Stimulated activated naive B cell treated with anti-CD40 and anti-IgM and Interleukin-4, amounts not matched to agents 10 μg/mL and 1 μg/mL and 100 μg/mL, for 72 hours (primary cell): Measurements from ENCODE around the gene CLBA1.
A peak's percentile ranks its signal among the peaks of the same experiment; 100 is the strongest.

Experiments
- ATAC-seq, 2 donors: fragments of 150-1000 bp; cut with Tn5 transposase; replicated peaks; 2 replicates each; pipeline ENCODE4 v1.10.0; 2021; ENCODE audit warnings: moderate library complexity in 1 of 2
- DNase-seq: peaks from one replicate; pipeline ENCODE4 v3.0.0; 2021
- H3K27ac Mint-ChIP-seq: one replicate; pipeline ENCODE4 v1.8.0; 2022; ENCODE audit warnings: mild to moderate bottlenecking, mixed read lengths
- H3K27me3 Mint-ChIP-seq, 2 donors: one replicate each; pipeline ENCODE4 v1.8.0; 2022; ENCODE audit warnings: mixed read lengths in 2 of 2
- H3K36me3 Mint-ChIP-seq, 2 donors: one replicate each; pipeline ENCODE4 v1.8.0; 2022; ENCODE audit warnings: mixed read lengths in 2 of 2, mild to moderate bottlenecking in 1 of 2
- H3K4me1 Mint-ChIP-seq, 2 donors: one replicate each; pipeline ENCODE4 v1.8.0; 2022; ENCODE audit warnings: mixed read lengths in 2 of 2, mild to moderate bottlenecking in 1 of 2
- H3K4me3 Mint-ChIP-seq, 2 donors: one replicate each; pipeline ENCODE4 v1.8.0; 2022; ENCODE audit warnings: mild to moderate bottlenecking in 2 of 2, mixed read lengths in 2 of 2, moderate library complexity in 1 of 2
- H3K9me3 Mint-ChIP-seq, 2 donors: one replicate each; pipeline ENCODE4 v1.8.0; 2022; ENCODE audit warnings: mixed read lengths in 2 of 2, mild to moderate bottlenecking in 1 of 2

The CLBA1 gene

DNA sequence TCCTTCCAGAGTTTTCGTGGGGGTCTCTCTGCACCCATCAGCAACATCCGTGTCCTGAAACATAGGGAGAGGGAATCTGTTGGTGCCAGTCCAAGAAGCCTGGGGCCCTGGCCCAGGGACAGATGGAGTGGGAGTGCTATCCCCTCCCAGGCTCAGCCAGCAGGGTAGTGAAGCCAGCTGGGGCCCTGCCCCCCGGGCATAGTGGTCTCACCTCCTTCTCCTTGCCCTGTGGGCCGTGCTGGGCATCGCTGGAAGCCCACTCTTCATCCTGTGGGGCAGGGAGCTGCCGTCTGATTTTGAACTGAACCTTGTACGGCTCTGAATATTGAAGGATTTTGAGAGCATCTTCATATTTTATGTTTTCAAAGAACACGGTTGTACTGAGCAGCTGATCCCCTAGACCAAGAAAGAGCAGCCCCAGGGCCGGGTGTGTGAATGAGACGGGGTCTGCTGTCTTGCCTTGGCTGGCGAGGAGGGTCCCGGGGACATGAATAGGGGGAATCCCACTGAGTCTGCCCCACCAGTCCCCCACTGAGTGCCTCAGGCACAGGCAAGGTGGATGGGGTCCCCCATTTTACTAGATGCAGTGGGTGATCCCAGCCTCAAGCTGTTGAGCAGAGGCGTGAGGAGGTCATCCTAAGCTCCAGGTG, 30.7 kb upstream of the CLBA1 start:
- Mint-ChIP-seq H3K27me3 (peaks cover 11 to 14% of the 10 kb centered on the region in 2 donors), H3K36me3 (no peaks in the 10 kb centered on the region), H3K9me3 (no peaks in the 10 kb centered on the region), H3K4me3 (no peak overlapping the region), H3K27ac (peak overlapping the region; percentile 31), H3K4me1 (peaks cover 0 to 5% of the 10 kb centered on the region in 2 donors)
- no peak for ATAC-seq
- DNase-seq: no peak

DNA sequence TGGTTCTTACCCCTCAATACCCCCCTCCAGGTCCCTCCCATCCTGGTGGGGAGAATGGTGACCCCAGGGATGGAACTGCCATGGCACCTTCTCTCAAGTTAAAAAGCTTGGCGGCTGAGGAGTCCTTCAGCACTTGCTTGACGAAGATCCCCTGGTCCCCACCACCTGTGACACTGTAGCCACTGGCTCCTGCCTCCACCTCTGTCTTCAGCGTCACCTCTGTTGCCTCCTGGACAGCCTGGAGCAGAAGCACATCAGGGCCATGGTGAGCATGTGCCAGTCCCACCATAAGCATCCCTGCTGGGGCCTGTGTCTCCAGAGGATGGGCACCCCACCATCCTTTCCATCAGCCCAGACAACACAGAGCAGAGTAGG, 30.2 kb upstream of the CLBA1 start:
- H3K4me3 Mint-ChIP-seq: no peak overlapping the region
- peaks cover 13 to 14% of the 10 kb centered on the region in 2 donors for H3K27me3 Mint-ChIP-seq
- no peak for DNase-seq
- ATAC-seq: no peak
- H3K9me3 Mint-ChIP-seq: no peaks in the 10 kb centered on the region
- no peak overlapping the region for H3K27ac Mint-ChIP-seq
- peaks cover 0 to 5% of the 10 kb centered on the region in 2 donors for H3K4me1 Mint-ChIP-seq
- H3K36me3 Mint-ChIP-seq: no peaks in the 10 kb centered on the region

DNA sequence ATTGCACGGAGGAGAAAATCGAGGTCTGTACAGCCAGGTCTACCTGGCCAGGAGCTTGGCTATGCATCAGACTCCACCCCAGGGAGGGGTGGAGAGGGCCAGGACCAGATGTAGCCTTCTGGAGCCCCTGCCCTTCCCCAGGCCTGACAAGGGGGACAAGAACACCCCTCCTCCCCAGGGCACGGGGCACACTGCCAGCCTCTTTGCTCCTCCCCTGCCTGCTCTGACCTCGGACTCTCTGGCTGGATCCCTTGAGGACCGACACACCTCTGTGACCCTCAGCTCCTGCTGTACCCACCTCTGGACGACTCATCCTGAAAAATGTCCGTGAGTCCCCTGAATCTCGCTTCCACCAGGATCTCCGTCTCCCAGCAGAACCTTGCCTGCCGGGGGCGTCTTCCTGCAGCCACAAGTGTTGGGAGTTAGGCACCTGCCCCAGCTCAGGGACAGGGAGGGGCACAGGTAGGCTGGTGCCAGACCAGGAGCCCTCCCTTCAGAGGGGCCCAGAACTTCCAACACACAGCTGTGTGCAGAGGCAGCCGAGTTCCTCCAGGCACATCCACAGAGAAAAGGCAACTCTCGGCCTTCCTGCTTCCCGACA, 29.2 kb upstream of the CLBA1 start:
- peaks cover 0 to 5% of the 10 kb centered on the region in 2 donors for H3K4me1 Mint-ChIP-seq
- DNase-seq (no peak), ATAC-seq (no peak)
- H3K36me3 Mint-ChIP-seq: no peaks in the 10 kb centered on the region
- peaks cover 14 to 17% of the 10 kb centered on the region in 2 donors for H3K27me3 Mint-ChIP-seq
- H3K27ac Mint-ChIP-seq: no peak overlapping the region
- H3K4me3 Mint-ChIP-seq: no peak overlapping the region
- no peaks in the 10 kb centered on the region for H3K9me3 Mint-ChIP-seq

DNA sequence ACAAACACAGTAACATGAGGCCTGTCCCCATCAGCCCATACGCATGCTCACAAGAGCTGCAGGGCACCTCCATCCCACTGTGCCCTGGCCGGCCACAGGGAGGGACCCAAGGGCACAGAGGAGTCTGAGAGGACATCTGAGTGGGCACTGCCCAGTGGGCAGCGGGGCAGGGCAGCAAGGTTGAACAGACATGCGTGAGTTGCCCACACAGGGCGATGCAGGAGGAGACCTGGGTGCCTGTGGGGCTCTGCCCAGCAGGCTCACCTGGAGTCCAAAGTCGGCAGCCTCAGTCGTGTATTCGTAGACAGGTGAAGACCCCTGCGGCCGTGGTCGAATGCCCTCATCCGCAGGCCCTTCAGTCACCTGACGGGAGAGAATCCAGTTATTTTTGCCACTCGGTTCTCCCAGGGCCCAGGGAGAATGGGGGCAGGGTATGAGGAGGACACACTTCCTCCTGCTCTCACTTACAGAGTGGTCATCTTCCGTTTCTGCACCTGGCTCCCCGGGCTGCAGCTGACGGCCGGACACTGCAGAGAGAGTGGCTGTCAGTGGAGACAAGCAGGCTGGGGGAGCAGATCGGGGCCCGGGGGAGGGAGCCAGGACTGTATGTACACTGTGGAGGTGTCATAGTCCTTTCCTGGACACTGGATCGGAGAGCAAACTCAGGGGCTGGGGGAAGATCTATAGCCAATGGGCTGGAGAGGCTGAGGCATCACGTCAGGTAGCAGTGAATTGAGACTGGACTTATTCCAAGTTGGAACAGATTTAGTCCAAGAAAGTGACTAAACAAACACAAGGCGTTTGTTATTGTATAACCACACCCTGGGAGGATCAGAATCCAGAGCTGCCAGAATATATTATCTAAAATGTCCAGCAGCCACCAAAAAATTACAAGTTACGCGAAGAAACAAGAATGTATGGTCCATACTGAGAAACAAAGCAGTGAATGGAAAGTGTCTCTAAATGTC, 28.2 kb upstream of the CLBA1 start:
- H3K4me3 Mint-ChIP-seq: no peak overlapping the region
- no peaks in the 10 kb centered on the region for H3K36me3 Mint-ChIP-seq
- peaks cover 14 to 17% of the 10 kb centered on the region in 2 donors for H3K27me3 Mint-ChIP-seq
- no peaks in the 10 kb centered on the region for H3K9me3 Mint-ChIP-seq
- DNase-seq: no peak
- H3K4me1 Mint-ChIP-seq: peaks cover 0 to 5% of the 10 kb centered on the region in 2 donors
- H3K27ac Mint-ChIP-seq: peak overlapping the region; percentile 31
- no peak for ATAC-seq

- H3K9me3 Mint-ChIP-seq: no peaks in the 10 kb centered on the region
- ATAC-seq: no peak
- H3K4me1 Mint-ChIP-seq: peaks cover 12 to 16% of the 10 kb centered on the region in 2 donors
- H3K27me3 Mint-ChIP-seq: peaks cover 20 to 37% of the 10 kb centered on the region in 2 donors
- no peak overlapping the region for H3K27ac Mint-ChIP-seq
- no peak overlapping the region for H3K4me3 Mint-ChIP-seq
- H3K36me3 Mint-ChIP-seq: no peaks in the 10 kb centered on the region
- DNase-seq: no peak
Observed at GRCh38 chr14:104964546-104964945, 21.0 kb upstream of the CLBA1 start.

- Mint-ChIP-seq H3K9me3 (no peaks in the 10 kb centered on the region), H3K4me1 (peaks cover 12 to 16% of the 10 kb centered on the region in 2 donors), H3K4me3 (no peak overlapping the region), H3K27me3 (peaks cover 20 to 32% of the 10 kb centered on the region in 2 donors), H3K36me3 (no peaks in the 10 kb centered on the region), H3K27ac (no peak overlapping the region)
- no peak for ATAC-seq
- DNase-seq: no peak
Observed at GRCh38 chr14:104965561-104966231, 19.9 kb upstream of the CLBA1 start.

- no peak for ATAC-seq
- Mint-ChIP-seq H3K4me1 (peaks cover 12 to 16% of the 10 kb centered on the region in 2 donors), H3K4me3 (no peak overlapping the region), H3K27me3 (peaks cover 20 to 31% of the 10 kb centered on the region in 2 donors), H3K36me3 (no peaks in the 10 kb centered on the region), H3K9me3 (no peaks in the 10 kb centered on the region), H3K27ac (peak overlapping the region; percentile 27)
- DNase-seq: no peak
Observed at GRCh38 chr14:104966261-104966865, 19.2 kb upstream of the CLBA1 start.

DNA sequence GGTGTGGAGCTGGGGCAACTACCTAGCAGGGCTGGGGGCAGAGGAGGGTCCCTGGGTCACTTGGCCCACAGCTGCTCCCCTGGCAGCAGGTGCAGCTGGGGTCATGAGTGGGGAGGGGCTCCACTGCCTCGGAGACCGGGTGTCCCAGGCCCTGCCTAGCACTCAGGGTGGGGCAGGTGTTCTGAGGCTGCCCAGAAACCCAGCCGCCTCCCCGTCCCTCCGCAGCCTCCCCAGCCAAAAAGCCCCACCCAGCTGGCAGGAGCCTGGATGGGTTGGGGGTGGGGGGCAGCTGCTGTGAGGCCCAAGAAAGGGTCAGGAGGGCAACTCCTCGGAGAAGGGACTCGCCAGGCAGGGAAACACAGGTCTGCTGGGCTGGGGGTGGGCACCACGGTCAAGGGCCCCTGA, 18.6 kb upstream of the CLBA1 start:
- DNase-seq (no peak), ATAC-seq (no peak)
- Mint-ChIP-seq H3K36me3 (no peaks in the 10 kb centered on the region), H3K4me3 (peak overlapping the region in 1 of 2 donors; percentile 4), H3K27ac (no peak overlapping the region), H3K4me1 (peaks cover 12 to 16% of the 10 kb centered on the region in 2 donors), H3K9me3 (no peaks in the 10 kb centered on the region), H3K27me3 (peaks cover 20 to 31% of the 10 kb centered on the region in 2 donors)

GRCh38 chr14:104967386-104968152, 18.0 kb upstream of the CLBA1 start:
- DNase-seq (no peak), ATAC-seq (peak; percentile 36 to 44)
- H3K4me3 Mint-ChIP-seq: peak overlapping the region in 1 of 2 donors; percentile 44
- H3K9me3 Mint-ChIP-seq: no peaks in the 10 kb centered on the region
- no peak overlapping the region for H3K27ac Mint-ChIP-seq
- no peaks in the 10 kb centered on the region for H3K36me3 Mint-ChIP-seq
- peaks cover 20 to 31% of the 10 kb centered on the region in 2 donors for H3K27me3 Mint-ChIP-seq
- H3K4me1 Mint-ChIP-seq: peaks cover 12 to 16% of the 10 kb centered on the region in 2 donors

DNA sequence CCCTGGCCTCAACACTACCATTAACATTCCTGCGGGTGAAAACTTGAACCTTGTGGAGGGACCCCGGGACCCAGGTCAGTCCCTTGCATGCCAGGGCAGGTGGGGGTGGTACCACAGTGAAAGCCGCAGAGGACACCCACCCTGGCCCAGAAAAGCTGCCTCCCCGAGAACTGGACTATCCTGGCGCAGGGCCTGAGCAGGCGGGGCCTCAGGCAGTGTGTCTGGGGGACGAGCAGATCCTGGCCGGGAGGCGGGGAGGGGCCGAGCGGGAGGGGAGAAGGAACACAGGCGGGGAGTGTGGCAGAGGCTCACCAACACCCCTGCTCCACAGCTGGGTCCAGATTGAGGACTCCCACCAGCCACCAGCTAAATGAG, 17.4 kb upstream of the CLBA1 start:
- DNase-seq (no peak), ATAC-seq (peak in 1 of 2 donors; percentile 14)
- Mint-ChIP-seq H3K4me3 (peak overlapping the region in 1 of 2 donors; percentile 44), H3K36me3 (no peaks in the 10 kb centered on the region), H3K9me3 (no peaks in the 10 kb centered on the region), H3K4me1 (peaks cover 12 to 16% of the 10 kb centered on the region in 2 donors), H3K27me3 (peaks cover 20 to 31% of the 10 kb centered on the region in 2 donors), H3K27ac (no peak overlapping the region)

DNA sequence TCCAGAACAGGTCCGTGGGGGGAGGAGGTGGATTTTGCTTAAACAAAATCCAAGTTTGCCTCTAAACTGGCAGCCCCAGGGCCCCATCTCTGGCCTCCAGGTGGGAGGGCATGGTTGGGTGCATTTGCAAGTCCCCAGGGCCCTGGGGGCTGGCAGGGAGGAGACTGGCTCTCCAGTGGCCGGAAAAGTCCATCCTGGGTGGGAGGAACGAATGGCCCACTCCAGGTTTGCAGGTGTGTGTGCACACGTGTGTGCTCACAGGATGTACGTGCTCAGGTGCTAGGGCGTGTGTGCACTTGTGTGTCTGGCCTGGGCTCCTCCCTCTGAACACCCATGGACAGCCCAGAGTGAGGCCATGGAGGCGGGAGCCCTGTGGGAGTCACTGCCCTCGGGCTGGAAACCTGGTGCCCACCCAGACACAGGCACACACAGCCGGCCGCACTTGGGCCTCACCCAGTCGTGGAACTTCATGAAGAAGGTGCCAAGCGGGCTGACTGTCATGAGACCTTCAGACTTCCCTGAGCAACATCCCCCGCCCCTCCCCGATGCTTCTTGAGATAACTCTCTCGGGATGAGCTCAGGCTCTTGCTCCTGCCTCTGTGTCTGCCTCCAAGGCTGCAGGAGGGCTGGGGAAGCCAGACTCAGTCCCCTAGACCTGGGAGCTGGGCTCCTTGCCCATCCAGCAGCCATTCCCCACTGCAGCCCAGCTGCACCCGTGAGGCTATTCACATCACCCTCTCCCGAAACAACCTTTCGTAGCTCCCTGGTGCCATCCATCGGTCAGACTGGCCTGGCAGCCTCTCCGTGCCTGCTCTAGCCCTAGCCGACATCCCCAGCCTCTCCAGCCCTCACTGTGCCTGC, 16.8 kb upstream of the CLBA1 start:
- no peak overlapping the region for H3K4me3 Mint-ChIP-seq
- no peak overlapping the region for H3K27ac Mint-ChIP-seq
- H3K4me1 Mint-ChIP-seq: peaks cover 12 to 16% of the 10 kb centered on the region in 2 donors
- H3K36me3 Mint-ChIP-seq: no peaks in the 10 kb centered on the region
- H3K9me3 Mint-ChIP-seq: no peaks in the 10 kb centered on the region
- DNase-seq (no peak), ATAC-seq (peak; percentile 27 to 53)
- H3K27me3 Mint-ChIP-seq: peaks cover 20 to 31% of the 10 kb centered on the region in 2 donors

GRCh38 chr14:104969741-104970230, 15.8 kb upstream of the CLBA1 start:
- peaks cover 20 to 31% of the 10 kb centered on the region in 2 donors for H3K27me3 Mint-ChIP-seq
- H3K36me3 Mint-ChIP-seq: no peaks in the 10 kb centered on the region
- no peak for DNase-seq
- no peak for ATAC-seq
- H3K4me1 Mint-ChIP-seq: peaks cover 12 to 16% of the 10 kb centered on the region in 2 donors
- H3K27ac Mint-ChIP-seq: no peak overlapping the region
- H3K4me3 Mint-ChIP-seq: no peak overlapping the region
- no peaks in the 10 kb centered on the region for H3K9me3 Mint-ChIP-seq
